ENCODE data around the gene ATP6V1G2. TPM values are rescaled to one million over a fixed set of nuclear protein-coding genes. Genes with fewer than 3 reads are reported as not detected.
"Not testable (repeated sequence)": the region's sequence is repeated elsewhere in the genome, so short reads cannot be mapped to it uniquely, and the experiment has no call there.

The ATP6V1G2 gene
- total RNA-seq, 1 experiment from 2014 or later, result 1.2 TPM

DNA sequence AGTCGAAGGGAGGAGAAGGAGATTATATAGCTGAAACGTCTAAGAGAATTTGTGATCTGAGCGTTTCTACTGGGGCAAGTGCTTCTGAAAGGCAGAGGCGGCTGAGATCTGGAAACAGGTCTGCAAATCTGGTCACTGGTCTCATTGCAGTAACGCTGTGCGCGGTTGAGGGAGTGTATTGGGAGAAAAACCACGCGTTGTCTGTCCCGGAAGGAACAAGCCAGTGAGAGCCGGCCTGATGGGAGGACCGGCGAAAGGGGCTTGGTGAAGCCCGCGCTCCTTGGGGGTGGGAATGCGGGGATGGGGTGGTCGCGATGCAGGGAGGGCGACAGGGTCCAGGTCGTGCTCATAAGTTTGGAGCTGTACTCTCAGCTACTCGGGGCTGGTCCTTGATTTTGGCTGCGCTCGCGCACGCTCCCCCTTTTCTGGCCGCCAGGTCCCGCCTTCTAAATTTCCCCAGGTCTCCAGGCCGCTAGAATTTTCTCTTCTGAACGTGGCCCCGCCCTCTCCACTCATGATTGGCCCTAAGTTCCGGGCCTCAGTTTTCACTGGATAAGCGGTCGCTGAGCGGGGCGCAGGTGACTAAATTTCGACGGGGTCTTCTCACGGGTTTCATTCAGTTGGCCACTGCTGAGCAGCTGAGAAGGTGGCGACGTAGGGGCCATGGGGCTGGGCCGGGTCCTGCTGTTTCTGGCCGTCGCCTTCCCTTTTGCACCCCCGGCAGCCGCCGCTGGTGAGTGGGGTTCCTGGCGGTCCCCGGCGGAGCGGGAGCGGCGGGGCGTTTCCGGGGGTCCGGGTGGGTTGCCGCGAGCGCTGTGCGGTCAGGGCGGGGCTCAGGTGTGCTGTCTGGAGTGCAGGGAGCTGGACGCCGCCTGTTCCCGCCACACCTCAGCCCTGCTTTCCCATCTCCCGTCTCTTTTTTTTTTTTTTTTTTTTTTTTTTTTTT, 48.6 kb downstream of the ATP6V1G2 start, which contains the start of gene MICB:
MICB (plus strand) TSS at position 615 of the 946 bp plus-strand sequence; CDS start at position 664, 49 bp downstream.
- H3K4me3 Mint-ChIP-seq (ENCODE audit: unreplicated experiment), result peak within 1 kb of the TSS; percentile 78
- H3K27me3 Mint-ChIP-seq (ENCODE audit: insufficient read depth, unreplicated experiment), result no peaks in the 10 kb centered on the region
- no TSS peak for BruUV-seq (replicated peaks)
- peaks cover 5% of the 10 kb centered on the region for H3K36me3 Mint-ChIP-seq (ENCODE audit: insufficient read depth, unreplicated experiment)
- intact Hi-C loops (cut with micrococcal nuclease), result loop anchor here (1.0 kb wide), 1 partner anchor 43 kb away; no protein-coding TSS in a partner anchor
- TF ChIP-seq, protein P1, sequence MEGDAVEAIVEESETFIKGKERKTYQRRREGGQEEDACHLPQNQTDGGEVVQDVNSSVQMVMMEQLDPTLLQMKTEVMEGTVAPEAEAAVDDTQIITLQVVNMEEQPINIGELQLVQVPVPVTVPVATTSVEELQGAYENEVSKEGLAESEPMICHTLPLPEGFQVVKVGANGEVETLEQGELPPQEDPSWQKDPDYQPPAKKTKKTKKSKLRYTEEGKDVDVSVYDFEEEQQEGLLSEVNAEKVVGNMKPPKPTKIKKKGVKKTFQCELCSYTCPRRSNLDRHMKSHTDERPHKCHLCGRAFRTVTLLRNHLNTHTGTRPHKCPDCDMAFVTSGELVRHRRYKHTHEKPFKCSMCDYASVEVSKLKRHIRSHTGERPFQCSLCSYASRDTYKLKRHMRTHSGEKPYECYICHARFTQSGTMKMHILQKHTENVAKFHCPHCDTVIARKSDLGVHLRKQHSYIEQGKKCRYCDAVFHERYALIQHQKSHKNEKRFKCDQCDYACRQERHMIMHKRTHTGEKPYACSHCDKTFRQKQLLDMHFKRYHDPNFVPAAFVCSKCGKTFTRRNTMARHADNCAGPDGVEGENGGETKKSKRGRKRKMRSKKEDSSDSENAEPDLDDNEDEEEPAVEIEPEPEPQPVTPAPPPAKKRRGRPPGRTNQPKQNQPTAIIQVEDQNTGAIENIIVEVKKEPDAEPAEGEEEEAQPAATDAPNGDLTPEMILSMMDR (IDR thresholded peaks at IDR 0.05; ENCODE audit: unreplicated experiment), result no peak
- peaks cover 45% of the 10 kb centered on the region for H3K4me1 Mint-ChIP-seq (ENCODE audit: insufficient read depth, unreplicated experiment)
- H3K27ac Mint-ChIP-seq (ENCODE audit: low read depth, unreplicated experiment), result peak within 1 kb of the TSS; percentile 70
- CTCF ChIA-PET, result interaction anchor here (0.6 to 1.8 kb wide), 5 partner anchors 45 to 446 kb away, joined by 3 to 10 read pairs (median 6); partner anchors contain the start of gene ATP6V1G2
- H3K9me3 Mint-ChIP-seq (ENCODE audit: unreplicated experiment), result no peaks in the 10 kb centered on the region
- POLR2A ChIA-PET, result interaction anchor here (0.6 to 7.6 kb wide), 15 partner anchors 16 to 961 kb away, joined by 3 to 173 read pairs (median 3); partner anchors contain the start of genes DDX39B, EHMT2, GPANK1 and MICA
- DNase-seq (ENCODE audit: unreplicated experiment), result peak; percentile 92

DNA sequence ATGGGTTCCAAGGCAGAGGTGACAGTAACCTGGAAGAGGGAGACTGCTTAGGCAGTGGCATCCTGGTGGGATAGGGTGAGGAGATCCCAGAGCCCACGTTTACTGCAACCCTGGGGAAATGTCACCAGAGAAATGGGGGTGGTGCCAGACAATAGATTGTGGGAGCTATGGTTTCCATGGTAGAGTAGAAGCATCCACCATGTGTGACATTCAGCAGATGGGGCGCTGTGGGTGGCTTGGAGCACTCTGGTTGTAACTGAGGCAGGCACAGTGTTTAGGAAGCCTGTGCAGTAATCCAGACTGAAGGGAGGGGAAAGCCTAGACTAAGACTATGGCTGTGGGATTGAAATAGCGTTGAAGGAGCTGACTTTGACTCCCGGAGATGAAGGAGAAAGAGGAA, 49.6 kb downstream of the ATP6V1G2 start:
- Mint-ChIP-seq H3K4me3 (ENCODE audit: unreplicated experiment) (peak overlapping the region; percentile 78), H3K27ac (ENCODE audit: low read depth, unreplicated experiment) (peak overlapping the region; percentile 70), H3K4me1 (ENCODE audit: insufficient read depth, unreplicated experiment) (peaks cover 45% of the 10 kb centered on the region)
- DNase-seq (ENCODE audit: unreplicated experiment); H3K36me3 Mint-ChIP-seq (ENCODE audit: insufficient read depth, unreplicated experiment); intact Hi-C loops (cut with micrococcal nuclease); BruUV-seq (replicated peaks); H3K27me3 Mint-ChIP-seq (ENCODE audit: insufficient read depth, unreplicated experiment); H3K9me3 Mint-ChIP-seq (ENCODE audit: unreplicated experiment): not testable (repeated sequence)
- ChIA-PET CTCF (interaction anchor here (0.6 to 1.8 kb wide), 6 partner anchors 46 to 302 kb away, joined by 3 to 10 read pairs (median 4); partner anchors contain the start of gene ATP6V1G2), POLR2A (interaction anchor here (0.6 to 7.6 kb wide), 11 partner anchors 21 to 1983 kb away, joined by 3 to 173 read pairs (median 4); partner anchors contain the start of genes DDX39B, GPANK1 and MICA)

DNA sequence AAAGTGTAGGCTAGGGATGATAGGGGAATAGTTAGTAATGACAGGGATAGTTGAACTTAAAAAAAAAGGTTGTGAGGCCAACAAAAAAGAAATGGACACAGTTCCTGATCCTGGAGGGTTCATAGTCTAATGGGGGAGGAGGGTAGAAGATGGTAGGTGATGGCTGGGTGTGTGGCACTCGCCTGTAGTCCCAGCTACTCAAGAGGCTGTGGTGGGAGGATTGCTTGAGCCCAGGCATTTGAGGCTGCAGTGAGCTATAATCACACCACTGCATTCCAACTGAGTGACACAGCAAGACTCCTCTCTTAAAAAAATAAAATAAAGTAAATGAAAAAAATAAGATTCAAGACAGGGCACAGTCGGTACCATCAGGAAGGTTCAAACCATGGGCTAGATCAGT, 50.8 kb downstream of the ATP6V1G2 start:
- Mint-ChIP-seq H3K27ac (ENCODE audit: low read depth, unreplicated experiment) (peak overlapping the region; percentile 37), H3K4me1 (ENCODE audit: insufficient read depth, unreplicated experiment) (peaks cover 45% of the 10 kb centered on the region), H3K9me3 (ENCODE audit: unreplicated experiment) (no peaks in the 10 kb centered on the region), H3K4me3 (ENCODE audit: unreplicated experiment) (peak overlapping the region; percentile 64), H3K36me3 (ENCODE audit: insufficient read depth, unreplicated experiment) (peaks cover 5% of the 10 kb centered on the region), H3K27me3 (ENCODE audit: insufficient read depth, unreplicated experiment) (no peaks in the 10 kb centered on the region)
- ChIA-PET CTCF (interaction anchor here (0.6 to 2.6 kb wide), 8 partner anchors 45 to 457 kb away, joined by 3 to 17 read pairs (median 4); partner anchors contain the start of genes ATP6V1G2 and DDX39B), POLR2A (interaction anchor here (0.7 to 7.6 kb wide), 10 partner anchors 21 to 157 kb away, joined by 3 to 173 read pairs (median 7); partner anchors contain the start of genes ATP6V1G2, BAG6, DDX39B and MCCD1)
- peak; percentile 47 for DNase-seq (ENCODE audit: unreplicated experiment)
- intact Hi-C loops (cut with micrococcal nuclease), result no loop called here
- TSS peak; percentile 24 for BruUV-seq (replicated peaks)
- TF ChIP-seq, protein P1 (IDR thresholded peaks at IDR 0.05; ENCODE audit: unreplicated experiment), result no peak

Other genes with a start within 250 kb of the ATP6V1G2 start
- 87.4 and 180 TPM in 2 replicates for gene HLA-B, start 189.4 kb downstream of the ATP6V1G2 start, total RNA-seq (2022)
- 17.9 and 18.0 TPM in 2 replicates for gene MICA, start 143.0 kb downstream of the ATP6V1G2 start, total RNA-seq (2022)
- gene MICB, start 48.5 kb downstream of the ATP6V1G2 start, total RNA-seq (2022), result 4.3 and 7.6 TPM in 2 replicates
- gene MCCD1, start 17.6 kb downstream of the ATP6V1G2 start, total RNA-seq (2022), result not detected in 2 replicates
- gene DDX39B, start 4.6 kb downstream of the ATP6V1G2 start, total RNA-seq (2022), result 551 and 565 TPM in 2 replicates
- 25.2 and 30.3 TPM in 2 replicates for gene NFKBIL1, start 1.0 kb upstream of the ATP6V1G2 start, total RNA-seq (2022)
- gene LTA, start 25.7 kb upstream of the ATP6V1G2 start, total RNA-seq (2022), result not detected in 2 replicates
- not detected in 2 replicates for gene TNF, start 29.0 kb upstream of the ATP6V1G2 start, total RNA-seq (2022)
- gene LTB, start 35.8 kb upstream of the ATP6V1G2 start, total RNA-seq (2022), result 0.37 TPM in 1 of 2 replicates, not detected in the other
- gene LST1, start 39.7 kb upstream of the ATP6V1G2 start, total RNA-seq (2022), result not detected in 2 replicates
- gene NCR3, start 46.4 kb upstream of the ATP6V1G2 start, total RNA-seq (2022), result not detected in 2 replicates
- not detected in 2 replicates for gene AIF1, start 68.6 kb upstream of the ATP6V1G2 start, total RNA-seq (2022)
- 247 and 266 TPM in 2 replicates for gene PRRC2A, start 74.1 kb upstream of the ATP6V1G2 start, total RNA-seq (2022)
- gene BAG6, start 106.1 kb upstream of the ATP6V1G2 start, total RNA-seq (2022), result 290 and 291 TPM in 2 replicates
- gene APOM, start 109.3 kb upstream of the ATP6V1G2 start, total RNA-seq (2022), result 5.0 and 5.2 TPM in 2 replicates
- gene C6orf47, start 114.2 kb upstream of the ATP6V1G2 start, total RNA-seq (2022), result 15.5 and 16.6 TPM in 2 replicates
- gene GPANK1, start 118.4 kb upstream of the ATP6V1G2 start, total RNA-seq (2022), result 13.0 and 13.6 TPM in 2 replicates
- gene CSNK2B, start 119.5 kb upstream of the ATP6V1G2 start, total RNA-seq (2022), result 197 and 209 TPM in 2 replicates
- 14.4 and 16.0 TPM in 2 replicates for gene LY6G5B, start 123.4 kb upstream of the ATP6V1G2 start, total RNA-seq (2022)
- 0.64 and 1.4 TPM in 2 replicates for gene LY6G5C, start 134.5 kb upstream of the ATP6V1G2 start, total RNA-seq (2022)
- 32.1 and 42.7 TPM in 2 replicates for gene ABHD16A, start 156.7 kb upstream of the ATP6V1G2 start, total RNA-seq (2022)
- not detected in 2 replicates for gene LY6G6F, start 160.3 kb upstream of the ATP6V1G2 start, total RNA-seq (2022)
- not detected in 2 replicates for gene LY6G6D, start 168.7 kb upstream of the ATP6V1G2 start, total RNA-seq (2022)
- gene LY6G6C, start 175.1 kb upstream of the ATP6V1G2 start, total RNA-seq (2022), result 0.32 TPM in 1 of 2 replicates, not detected in the other
- not detected in 2 replicates for gene MPIG6B, start 176.8 kb upstream of the ATP6V1G2 start, total RNA-seq (2022)
- 8.5 and 13.5 TPM in 2 replicates for gene DDAH2, start 182.7 kb upstream of the ATP6V1G2 start, total RNA-seq (2022)
- 511 and 632 TPM in 2 replicates for gene CLIC1, start 189.9 kb upstream of the ATP6V1G2 start, total RNA-seq (2022)
- gene MSH5, start 193.4 kb upstream of the ATP6V1G2 start, total RNA-seq (2022), result 36.6 and 43.1 TPM in 2 replicates
- gene SAPCD1, start 216.0 kb upstream of the ATP6V1G2 start, total RNA-seq (2022), result 4.3 and 5.1 TPM in 2 replicates
- 2.0 and 3.1 TPM in 2 replicates for gene VWA7, start 230.7 kb upstream of the ATP6V1G2 start, total RNA-seq (2022)
- 133 and 200 TPM in 2 replicates for gene VARS1, start 249.1 kb upstream of the ATP6V1G2 start, total RNA-seq (2022)

Measured in MCF 10A (cell line).